Spleen (tissue), 11 donors: ENCODE measurements around the gene FAM222A. TPM values are rescaled to one million over a fixed set of nuclear protein-coding genes. Genes with fewer than 3 reads are reported as not detected.

Experiments used
- DNase-seq: peaks from one replicate; pipeline ENCODE4 v3.0.0-alpha.2; 2020
- H3K27ac ChIP-seq, 8 donors: fragments of 200-600 bp; sonication (generic) in 7 of 8; 1 replicate in 4 of 8; 2 replicates in 4 of 8; pipeline versions ENCODE4 v1.5.0 to v1.8.0; 2016 to 2021; ENCODE audit warnings: inconsistent platforms in 4 of 8, mild to moderate bottlenecking in 4 of 8, moderate library complexity in 1 of 8
- H3K27me3 ChIP-seq, 7 donors: fragments of 200-600 bp; sonication (generic) in 6 of 7; replicated peaks in 1 of 7; 1 replicate in 4 of 7; 2 replicates in 3 of 7; pipeline versions ENCODE4 v1.5.0 to v1.8.0; 2016 to 2021; ENCODE audit warnings: inconsistent platforms in 3 of 7, mild to moderate bottlenecking in 1 of 7
- H3K36me3 ChIP-seq, 6 donors: fragments of 200-600 bp; sonication (generic) in 5 of 6; 1 replicate in 4 of 6; 2 replicates in 2 of 6; pipeline versions ENCODE4 v1.5.0 to v1.8.0; 2016 to 2021; ENCODE audit warnings: inconsistent platforms in 2 of 6
- H3K4me1 ChIP-seq, 6 donors: fragments of 200-600 bp; sonication (generic) in 5 of 6; 1 replicate in 3 of 6; 2 replicates in 3 of 6; pipeline versions ENCODE4 v1.5.0 to v1.8.0; 2016 to 2021; ENCODE audit warnings: inconsistent platforms in 3 of 6
- H3K4me3 ChIP-seq, 8 donors: fragments of 200-600 bp; sonication (generic) in 7 of 8; 1 replicate in 4 of 8; 2 replicates in 4 of 8; pipeline versions ENCODE4 v1.5.0 to v1.8.0; 2016 to 2021; ENCODE audit warnings: inconsistent platforms in 4 of 8, mild to moderate bottlenecking in 4 of 8, moderate library complexity in 2 of 8
- H3K9me3 ChIP-seq, 8 donors: fragments of 200-600 bp; sonication (generic) in 7 of 8; 1 replicate in 4 of 8; 2 replicates in 4 of 8; pipeline versions ENCODE4 v1.5.0 to v1.8.0; 2016 to 2021; ENCODE audit warnings: inconsistent platforms in 4 of 8
- CTCF ChIP-seq, 11 experiments: fragments of 200-600 bp in 7 of 11; fragments of 450-650 bp in 4 of 11; sonication (generic) in 4 of 11; IDR thresholded peaks in 8 of 11; conservative IDR thresholded peaks in 3 of 11; 1 replicate in 7 of 11; 2 replicates in 4 of 11; pipeline versions ENCODE4 v1.4.0 to v1.8.0; 2016 to 2021; ENCODE audit warnings: antibody characterized with exemption in 11 of 11, inconsistent platforms in 4 of 11, mild to moderate bottlenecking in 1 of 11
- POLR2A ChIP-seq, 3 donors: fragments of 450-650 bp; IDR thresholded peaks; one replicate each; pipeline ENCODE4 v1.5.1; 2017; ENCODE audit warnings: antibody characterized with exemption in 3 of 3, mild to moderate bottlenecking in 1 of 3
- POLR2AphosphoS5 ChIP-seq, 3 donors: sonication (generic); formaldehyde crosslinking; IDR thresholded peaks; one replicate each; pipeline ENCODE4 v1.5.1; 2017; ENCODE audit warnings: antibody characterized with exemption in 3 of 3
- WGBS, 5 donors: extraction: QIAGEN DNeasy Blood & Tissue Kit in 3 of 5; methylation state at CpG; one replicate each; pipeline versions ENCODE4 v1.1.5 to v1.1.7; 2013 to 2018; 5-methylcytosine and 5-hydroxymethylcytosine counted together
- intact Hi-C: fragments of 100-400 bp; cut with DNase I; formaldehyde crosslinking; loops from one replicate; pipeline ENCODE4 v1.15.0; 2023; ENCODE audit warnings: low total_unique reads
- polyA plus RNA-seq, 3 donors: library from polyadenylated mRNA; stranded (reverse); fragments of 200-250 nt; gene quantifications; one replicate each; pipeline ENCODE4 v1.2.1, GENCODE V29; 2013
- total RNA-seq, 7 donors: library from RNA; depleted of rRNA in 3 of 7; stranded (reverse); fragments of >200 nt in 3 of 7; fragmentation: NEBNext Ultra II Directional in 4 of 7; extraction: Animal tissue kit (Norgen Biotek cat#: 25700) in 4 of 7; gene quantifications; one replicate each; pipeline versions ENCODE4 v1.1.0 to v1.2.1, GENCODE V29; 2016 to 2021
- donor health status: healthy with polysubstance abuse.
- donor health status: DM: no; HTN: no; CAD: no; lungs with moderate emphysema.
- donor health status: DM: no; HTN: no; CAD: no.
- donor health status: Bipolar disorder and iron deficiency.
- donor health status: healthy.
- donor health status: DM: no; HTN: no; CAD: no.
- donor health status: DM: yes; HTN: yes; CAD: no.

The FAM222A gene
- total and polyA plus RNA-seq, 10 donors, result 1.3 to 30.7 (median 16.8) TPM

GRCh38 chr12:109766251-109766778 lies 52.7 kb downstream of the FAM222A start:
- no peaks in the 10 kb centered on the region for H3K27me3 ChIP-seq

GRCh38 chr12:109767456-109767855 lies 53.8 kb downstream of the FAM222A start:
- peaks cover 0 to 21% (median 3%) of the 10 kb centered on the region in 6 donors for H3K36me3 ChIP-seq
- intact Hi-C loops, result no loop called here
- H3K27me3 ChIP-seq, result no peaks in the 10 kb centered on the region
- WGBS, 5 donors, result 93 to 96% (median 95%) methylated on average over 4 of the region's 4 CpGs
- TF ChIP-seq CTCF (IDR thresholded peaks at IDR 0.05 in 8 of 11, conservative IDR thresholded peaks at IDR 0.05 in 3 of 11), result no peak
- no peak for TF ChIP-seq POLR2AphosphoS5 (IDR thresholded peaks at IDR 0.05)
- TF ChIP-seq POLR2A (IDR thresholded peaks at IDR 0.05), result no peak
- H3K9me3 ChIP-seq, result peaks cover 0 to 12% (median 9%) of the 10 kb centered on the region in 8 donors
- no peak overlapping the region for H3K27ac ChIP-seq
- DNase-seq, result no peak
- H3K4me3 ChIP-seq, result no peak overlapping the region
- H3K4me1 ChIP-seq, result peaks cover 0 to 20% (median 8%) of the 10 kb centered on the region in 6 donors

More at GRCh38 chr12:109766251-109766778, 52.7 kb downstream of the FAM222A start:
- Histone ChIP-seq H3K9me3 (peaks cover 0 to 12% (median 9%) of the 10 kb centered on the region in 8 donors), H3K4me1 (peaks cover 0 to 25% (median 10%) of the 10 kb centered on the region in 6 donors), H3K27ac (no peak overlapping the region), H3K4me3 (no peak overlapping the region), H3K36me3 (peaks cover 0 to 21% (median 3%) of the 10 kb centered on the region in 6 donors)
- TF ChIP-seq POLR2A (IDR thresholded peaks at IDR 0.05), result no peak
- TF ChIP-seq POLR2AphosphoS5 (IDR thresholded peaks at IDR 0.05), result no peak
- TF ChIP-seq CTCF (IDR thresholded peaks at IDR 0.05 in 8 of 11, conservative IDR thresholded peaks at IDR 0.05 in 3 of 11), result no peak
- intact Hi-C loops, result no loop called here
- 85 to 93% (median 88%) methylated on average over 12 of the region's 12 CpGs for WGBS, 5 donors
- no peak for DNase-seq

GRCh38 chr12:109767991-109768900 lies 54.6 kb downstream of the FAM222A start:
- intact Hi-C loops, result no loop called here
- Histone ChIP-seq H3K36me3 (peaks cover 0 to 21% (median 3%) of the 10 kb centered on the region in 6 donors), H3K27me3 (peaks cover 0 to under 1% (median 0%) of the 10 kb centered on the region in 7 donors), H3K9me3 (peaks cover 0 to 6% (median 5%) of the 10 kb centered on the region in 8 donors), H3K27ac (no peak overlapping the region), H3K4me1 (peaks cover 0 to 20% (median 7%) of the 10 kb centered on the region in 6 donors), H3K4me3 (no peak overlapping the region)
- no peak for DNase-seq
- WGBS, 5 donors, result 94 to 97% (median 95%) methylated on average over 42 to 54 of the region's 54 CpGs
- TF ChIP-seq POLR2A (IDR thresholded peaks at IDR 0.05) (no peak), CTCF (IDR thresholded peaks at IDR 0.05 in 8 of 11, conservative IDR thresholded peaks at IDR 0.05 in 3 of 11) (no peak)
